HG03135 (cell line): ENCODE measurements around the gene DEDD.

Experiments used
- ATAC-seq: cut with Tn5 transposase; IDR thresholded peaks from one replicate; pipeline ENCODE4 v1.9.1; 2021; ENCODE audit warnings: mild to moderate bottlenecking, moderate library complexity; ENCODE audit not compliant: unreplicated experiment

The DEDD gene

GRCh38 chr1:161096015-161096414 is 36.5 kb downstream of the DEDD start:
- peak; percentile 44 for ATAC-seq

- ATAC-seq: no peak
These were observed 37.2 kb downstream of the DEDD start for GRCh38 chr1:161095230-161095629.

- no peak for ATAC-seq
These were observed 38.0 kb downstream of the DEDD start for GRCh38 chr1:161094481-161094880.

- no peak for ATAC-seq
These were observed 39.8 kb downstream of the DEDD start for GRCh38 chr1:161092621-161093028.

- ATAC-seq: no peak
These were observed 40.5 kb downstream of the DEDD start for GRCh38 chr1:161091796-161092507.

GRCh38 chr1:161091093-161091492 is 41.4 kb downstream of the DEDD start:
- ATAC-seq: no peak

- no peak for ATAC-seq
These were observed 41.9 kb downstream of the DEDD start for GRCh38 chr1:161090617-161091016.

GRCh38 chr1:161089938-161090337 is 42.5 kb downstream of the DEDD start:
- ATAC-seq: no peak

- no peak for ATAC-seq
These were observed 43.1 kb downstream of the DEDD start, which contains the start of gene NECTIN4 for GRCh38 chr1:161089251-161089924. NECTIN4 (minus strand) TSS chr1:161089558; CDS start chr1:161089296, 262 bp downstream.

- ATAC-seq: no peak
These were observed 43.8 kb downstream of the DEDD start for GRCh38 chr1:161088587-161089110.

- no peak for ATAC-seq
These were observed 46.0 kb downstream of the DEDD start for GRCh38 chr1:161086457-161086856.

GRCh38 chr1:161085165-161085564 is 47.3 kb downstream of the DEDD start:
- ATAC-seq: no peak

GRCh38 chr1:161084597-161084988 is 47.9 kb downstream of the DEDD start:
- ATAC-seq: no peak

- ATAC-seq: no peak
These were observed 48.5 kb downstream of the DEDD start for GRCh38 chr1:161083748-161084596.

GRCh38 chr1:161082996-161083747 is 49.3 kb downstream of the DEDD start:
- ATAC-seq: no peak

- ATAC-seq: no peak
These were observed 50.0 kb downstream of the DEDD start for GRCh38 chr1:161082483-161082882.

- no peak for ATAC-seq
These were observed 50.9 kb downstream of the DEDD start for GRCh38 chr1:161081519-161081918.

- no peak for ATAC-seq
These were observed 51.7 kb downstream of the DEDD start for GRCh38 chr1:161080441-161081405.

GRCh38 chr1:161079436-161080110 is 52.9 kb downstream of the DEDD start:
- no peak for ATAC-seq
